Lung microvascular endothelial cell (primary cell): ENCODE measurements around the gene FGF12. TPM values are rescaled to one million over a fixed set of nuclear protein-coding genes. Genes with fewer than 3 reads are reported as not detected.

Experiments
- DNase-seq, 2 donors: peaks; one replicate each; pipeline versions ENCODE4 v3.0.0 to v3.0.0-alpha.2; 2010; ENCODE audit warnings: low read depth in 2 of 2
- total RNA-seq: library from RNA; depleted of rRNA; stranded (reverse); fragments of >200 nt; gene quantifications from 2 replicates; pipeline ENCODE4 v1.2.1, GENCODE V29; 2014

FGF12 gene
- total RNA-seq, 1 donor from 2014 or later, result 1.6 TPM

DNA sequence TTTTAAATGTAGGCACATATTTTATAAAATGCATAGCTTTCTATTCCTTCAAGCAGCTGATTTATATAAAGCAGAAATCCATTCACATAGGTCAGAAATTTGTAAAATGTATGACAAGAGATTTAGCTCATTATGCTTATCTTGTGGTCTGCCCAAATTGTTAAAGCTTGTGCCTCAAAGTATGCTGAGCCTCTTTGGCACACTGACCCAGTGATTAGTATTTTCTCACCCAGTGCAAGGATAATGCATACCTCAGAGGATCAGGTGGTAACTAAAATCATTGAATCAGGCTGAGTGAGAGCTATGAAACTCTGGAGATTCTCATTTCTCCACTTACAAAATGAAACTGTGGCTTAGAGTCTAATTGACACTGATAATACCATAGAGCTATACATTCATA, 533.3 kb downstream of the FGF12 start:
- DNase-seq, result no peak

DNA sequence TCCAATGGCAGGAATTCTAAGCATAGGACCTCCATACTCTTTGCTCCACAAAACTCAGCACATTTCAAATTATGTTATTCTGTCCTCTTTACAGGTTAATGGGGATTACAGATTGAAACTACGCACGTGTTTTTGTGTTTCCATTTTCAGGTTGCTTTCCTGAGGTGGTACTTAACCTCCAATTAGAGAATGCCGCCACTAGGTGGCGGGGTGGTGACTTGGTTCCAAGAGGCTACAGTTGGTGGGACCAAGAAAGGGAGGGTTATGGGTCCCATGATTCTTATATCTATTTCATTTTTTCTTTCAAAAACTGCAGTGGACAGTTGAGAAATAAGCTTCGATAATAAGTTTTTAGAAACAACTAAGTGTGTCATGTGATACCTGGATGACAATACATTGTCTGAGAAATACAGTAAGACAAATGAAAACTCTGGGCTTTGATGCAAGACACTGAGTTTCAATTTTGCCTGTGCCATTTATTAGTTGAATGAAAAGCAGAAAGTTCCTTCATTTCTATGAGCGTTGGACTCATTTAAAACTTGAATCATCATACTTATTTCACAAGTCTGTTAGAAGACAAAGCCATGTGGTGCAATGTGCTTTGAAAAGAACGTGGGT, 539.0 kb downstream of the FGF12 start:
- peak; percentile 49 to 77 for DNase-seq

DNA sequence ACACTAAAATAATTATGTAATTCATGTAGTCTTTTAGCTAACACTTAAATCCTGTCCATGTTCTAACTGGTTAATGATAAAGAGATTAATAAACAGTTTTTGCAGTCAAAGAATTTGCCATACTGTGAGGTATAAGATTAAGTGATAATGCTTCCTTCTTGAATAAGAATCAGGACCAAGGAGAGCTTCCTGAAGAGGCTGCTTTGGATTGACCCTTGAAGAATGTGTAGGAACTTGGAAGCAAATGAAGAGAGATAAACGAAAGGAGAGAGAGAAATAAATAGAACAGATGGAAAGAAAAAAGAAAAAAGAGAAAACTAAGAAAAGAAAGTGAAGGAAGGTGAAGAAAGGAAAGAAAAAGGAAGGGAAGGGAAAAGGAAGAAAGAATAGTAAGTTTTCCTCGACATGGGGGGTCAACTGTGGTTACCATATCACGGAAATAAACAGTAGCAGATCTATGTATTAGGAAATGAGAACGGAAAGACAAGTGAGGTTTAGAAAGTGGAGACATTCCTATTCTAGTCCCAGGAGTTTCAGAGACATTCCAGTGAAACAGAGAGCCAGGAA, 539.8 kb downstream of the FGF12 start:
- DNase-seq, result peak in 1 of 2 donors; percentile 10

DNA sequence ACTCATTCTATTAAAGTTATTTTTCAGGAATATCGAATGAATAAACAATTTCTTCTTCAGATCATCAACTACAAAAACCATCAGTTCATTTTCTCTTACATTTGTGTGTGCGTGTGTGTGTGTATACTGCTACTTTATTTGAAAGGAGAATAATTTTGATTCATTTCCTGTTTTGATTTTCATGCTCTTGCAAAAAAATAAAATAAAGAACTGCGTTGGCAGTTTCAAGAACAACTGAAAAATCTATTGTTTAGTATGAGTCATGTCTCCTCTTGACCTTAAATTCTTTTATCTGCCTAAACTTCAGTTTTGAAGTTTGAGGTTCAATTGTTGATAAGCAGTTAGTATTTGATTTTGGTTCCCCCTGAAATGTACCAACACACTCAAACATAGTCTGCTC, 540.8 kb downstream of the FGF12 start:
- peak; percentile 38 to 43 for DNase-seq

DNA sequence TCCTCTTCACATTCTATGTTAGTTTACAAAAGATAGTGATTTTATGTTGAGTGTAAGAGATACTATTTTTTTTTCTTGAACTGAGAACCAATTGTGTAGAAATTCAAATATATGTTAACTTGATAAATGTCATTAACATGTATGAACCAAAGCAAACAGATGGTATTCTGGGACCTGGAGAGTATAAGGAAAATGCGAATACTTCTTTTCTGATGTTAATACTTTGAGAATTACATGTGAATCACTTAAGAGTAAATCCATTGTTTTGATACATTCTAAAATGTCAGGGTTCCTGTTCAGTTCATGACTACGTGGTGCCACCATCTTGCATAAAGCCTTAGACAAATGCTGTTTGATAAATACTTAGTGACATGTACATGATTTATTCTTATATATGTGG, 541.3 kb downstream of the FGF12 start:
- no peak for DNase-seq

DNA sequence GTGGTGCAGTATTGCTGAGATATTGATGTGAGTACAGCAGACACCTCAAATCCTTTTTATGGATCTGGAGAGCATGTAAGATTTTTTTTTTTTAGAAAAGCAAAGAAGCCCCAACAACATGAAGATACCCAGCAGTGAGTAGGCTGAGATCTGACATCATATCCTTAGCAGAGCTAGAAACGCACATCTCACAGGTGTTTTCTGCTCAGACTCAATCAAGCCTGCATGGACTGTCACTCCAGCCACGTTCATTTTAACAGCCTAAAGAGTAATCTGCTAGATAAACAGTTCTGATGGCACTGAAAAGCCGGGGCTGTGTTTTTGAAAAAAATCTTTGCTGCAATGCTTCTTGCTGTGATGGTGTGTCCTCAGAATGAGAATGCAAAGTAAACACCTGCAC, 544.2 kb downstream of the FGF12 start:
- DNase-seq, result no peak

DNA sequence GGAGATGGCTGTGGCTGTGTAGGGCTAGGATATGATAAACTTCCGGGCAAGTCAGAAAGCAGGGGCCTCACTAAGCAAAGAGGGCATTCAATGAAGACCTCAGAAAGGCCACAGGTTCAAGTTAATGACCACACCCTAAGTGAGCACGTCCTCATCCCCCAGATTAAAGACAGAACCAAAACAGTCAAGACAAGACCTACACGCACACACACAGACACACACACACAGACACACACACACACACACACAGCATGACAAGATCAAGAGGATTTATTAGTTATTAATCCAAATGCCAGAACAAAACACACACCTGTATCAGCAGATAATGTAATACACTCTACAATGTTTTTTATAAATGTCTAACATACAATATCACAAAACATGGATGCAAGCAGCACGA, 546.2 kb downstream of the FGF12 start:
- DNase-seq, result no peak

DNA sequence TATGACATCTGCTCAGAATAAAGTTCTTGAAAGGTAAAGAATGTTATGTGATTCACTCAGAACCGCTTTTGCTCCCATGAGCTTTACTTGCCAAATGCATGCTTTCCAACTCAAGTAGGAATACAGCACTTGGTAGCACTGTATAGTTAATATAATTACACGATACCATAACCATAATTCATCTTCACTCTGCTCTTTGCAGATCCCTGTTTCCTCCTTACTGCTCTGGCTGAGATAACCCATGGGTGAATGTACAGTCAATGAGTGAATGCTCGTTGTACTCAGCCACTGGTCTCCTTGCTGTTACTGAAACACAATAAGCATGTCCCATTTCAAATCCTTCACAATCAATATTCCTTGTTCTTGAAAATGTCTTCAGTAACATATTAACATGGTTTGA, 550.0 kb downstream of the FGF12 start:
- DNase-seq, result no peak

DNA sequence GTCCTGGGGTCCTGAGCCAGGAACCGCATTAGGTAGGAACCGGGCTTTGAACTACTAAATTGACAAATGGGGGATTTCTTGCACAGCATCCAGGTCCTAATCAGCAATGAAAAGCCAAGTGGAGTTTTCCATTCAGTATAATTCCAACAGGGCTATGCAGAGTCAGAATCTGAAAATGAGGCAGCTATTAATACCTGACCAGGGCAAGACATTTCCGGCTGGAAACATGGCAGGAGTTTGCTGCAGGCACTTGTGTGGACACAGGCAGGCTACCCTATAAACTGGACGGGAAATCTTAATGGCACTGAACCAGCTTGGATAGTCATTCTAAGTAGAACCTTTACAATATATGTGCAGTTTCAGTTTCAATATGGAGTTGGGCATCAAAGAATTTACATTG, 553.1 kb downstream of the FGF12 start:
- DNase-seq, result no peak

DNA sequence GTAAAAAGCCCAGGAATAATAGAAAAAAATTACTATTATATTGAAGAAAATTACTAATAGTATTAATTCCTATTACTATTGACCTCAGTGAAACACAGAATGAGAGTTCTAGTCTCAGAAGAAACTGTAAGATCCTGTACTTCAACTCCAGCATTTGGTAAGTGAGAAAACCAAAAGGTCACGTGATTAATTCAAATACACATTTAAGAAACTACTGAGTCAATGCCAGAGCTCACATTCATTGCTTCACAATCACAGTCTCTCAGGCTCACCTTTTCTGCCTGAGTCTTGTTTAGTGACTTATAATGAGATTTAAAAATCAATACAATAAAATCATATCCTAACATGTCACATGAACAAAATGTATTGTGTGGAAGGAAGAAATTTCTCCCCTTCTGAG, 556.1 kb downstream of the FGF12 start:
- no peak for DNase-seq

DNA sequence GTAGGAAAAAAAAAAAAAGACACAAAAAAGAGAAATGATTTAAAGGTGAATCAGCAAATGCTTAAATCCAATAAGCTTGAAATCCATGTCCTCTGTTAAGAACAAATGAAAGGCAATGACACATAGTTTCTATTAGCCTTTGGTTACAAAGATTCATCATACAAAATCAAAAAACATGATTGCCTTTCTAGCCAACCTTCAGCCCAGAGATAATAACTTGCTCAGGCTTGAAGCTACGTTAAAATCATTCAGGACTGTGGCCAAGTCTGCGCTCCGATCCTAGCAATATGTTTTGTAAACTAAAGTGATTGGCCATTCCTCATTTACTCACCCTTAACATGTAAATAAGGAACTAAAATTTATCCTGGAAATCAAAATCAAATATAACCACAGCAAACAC, 556.7 kb downstream of the FGF12 start:
- peak in 1 of 2 donors; percentile 1 for DNase-seq

DNA sequence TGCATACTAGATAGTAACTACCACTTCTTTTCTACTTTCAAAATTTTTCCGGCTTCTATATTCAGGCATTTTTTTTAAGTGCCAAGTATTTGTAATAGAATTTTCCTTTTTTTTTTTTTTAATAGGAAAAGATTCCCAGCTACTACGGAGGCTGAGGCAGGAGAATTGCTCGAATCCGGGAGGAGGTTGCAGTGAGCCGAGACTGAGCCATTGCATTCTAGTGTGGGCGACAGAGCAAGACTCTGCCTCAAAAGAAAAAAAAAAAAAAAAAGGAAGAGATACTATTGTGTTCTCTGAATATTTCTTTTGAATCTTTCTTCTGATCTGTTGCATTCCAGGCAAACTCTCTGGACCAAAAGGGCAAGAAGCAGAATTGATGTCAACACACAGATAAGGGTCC, 557.3 kb downstream of the FGF12 start:
- no peak for DNase-seq

DNA sequence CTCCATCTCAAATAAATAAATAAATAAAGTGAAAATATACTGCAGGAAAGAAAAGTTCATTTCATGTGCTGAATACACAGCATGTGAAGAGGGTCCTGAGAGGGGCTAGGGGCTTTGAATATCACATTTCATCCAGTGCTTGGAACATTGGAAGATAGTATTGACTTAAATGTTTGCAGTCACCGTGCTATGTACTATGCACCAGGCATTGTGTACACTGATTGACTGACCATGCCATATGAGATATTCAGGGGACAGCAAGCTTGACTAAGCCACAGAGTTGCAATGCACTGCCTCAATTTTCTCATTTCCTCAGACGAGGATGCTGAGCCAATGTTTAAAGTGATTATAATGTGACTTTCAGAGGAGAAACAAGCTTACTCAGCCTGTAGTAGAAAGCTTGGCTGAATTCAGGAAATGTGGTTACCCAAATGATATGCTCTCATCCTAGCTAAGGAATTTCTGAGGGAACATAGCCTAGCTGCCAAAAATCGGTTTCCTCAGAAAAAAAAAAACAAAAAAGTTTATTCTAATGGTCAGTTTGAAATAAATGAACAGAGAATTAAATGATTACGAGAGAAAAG, 557.9 kb downstream of the FGF12 start:
- peak in 1 of 2 donors; percentile 25 for DNase-seq

DNA sequence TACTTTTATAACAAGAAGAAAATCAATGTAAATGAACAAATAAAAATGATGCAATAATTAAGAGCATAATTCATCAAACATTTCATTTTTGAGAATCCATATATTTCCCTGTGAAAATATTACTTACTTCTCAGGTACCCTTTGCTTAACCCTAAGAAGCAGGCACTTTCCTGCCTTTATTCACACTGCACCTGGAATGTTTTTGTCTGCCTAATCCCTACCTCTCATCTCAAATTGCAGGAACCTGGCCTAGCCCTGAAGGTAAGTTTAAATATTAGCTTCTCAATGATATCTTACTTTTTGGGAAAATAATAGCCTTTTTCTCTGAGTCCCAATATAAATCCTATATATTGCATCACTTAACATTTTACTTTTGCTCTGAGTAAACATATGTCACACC, 559.1 kb downstream of the FGF12 start:
- no peak for DNase-seq

DNA sequence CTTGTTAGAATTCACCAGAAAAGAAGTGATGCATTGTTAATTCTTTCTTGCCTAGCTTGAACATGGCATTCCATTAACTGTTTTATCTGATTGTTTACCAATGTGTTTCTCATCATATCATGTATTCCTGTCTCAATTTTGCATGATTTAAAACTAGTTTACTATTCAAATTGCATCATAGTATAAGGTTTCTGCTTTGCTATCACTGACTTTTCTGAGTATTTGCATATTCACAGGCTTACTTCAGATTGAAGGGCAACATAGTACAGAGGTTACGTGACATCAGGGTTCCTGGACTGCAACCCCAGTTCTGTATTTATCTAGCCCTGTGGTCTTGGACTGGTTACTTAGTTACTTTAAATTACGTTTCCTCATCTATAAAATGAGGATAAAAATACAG, 561.8 kb downstream of the FGF12 start:
- no peak for DNase-seq

DNA sequence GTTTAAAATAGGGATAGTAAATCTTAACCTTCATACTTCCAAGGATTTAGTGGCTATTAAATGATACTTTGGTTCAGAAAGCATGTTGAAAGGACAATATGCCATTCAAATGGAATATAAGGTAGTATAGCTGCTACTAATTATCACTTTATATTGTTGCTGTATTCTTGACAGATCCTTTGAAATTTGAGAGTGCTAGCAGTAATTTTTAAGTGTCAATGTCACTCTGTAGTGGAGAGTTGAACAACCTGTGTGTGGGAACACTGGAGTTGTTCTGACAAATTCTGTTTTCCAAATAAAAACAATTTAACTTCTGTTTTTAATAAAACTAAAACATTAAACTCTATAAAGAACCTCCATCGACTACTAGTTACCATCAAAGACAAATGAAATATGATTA, 565.7 kb downstream of the FGF12 start:
- DNase-seq, result no peak

DNA sequence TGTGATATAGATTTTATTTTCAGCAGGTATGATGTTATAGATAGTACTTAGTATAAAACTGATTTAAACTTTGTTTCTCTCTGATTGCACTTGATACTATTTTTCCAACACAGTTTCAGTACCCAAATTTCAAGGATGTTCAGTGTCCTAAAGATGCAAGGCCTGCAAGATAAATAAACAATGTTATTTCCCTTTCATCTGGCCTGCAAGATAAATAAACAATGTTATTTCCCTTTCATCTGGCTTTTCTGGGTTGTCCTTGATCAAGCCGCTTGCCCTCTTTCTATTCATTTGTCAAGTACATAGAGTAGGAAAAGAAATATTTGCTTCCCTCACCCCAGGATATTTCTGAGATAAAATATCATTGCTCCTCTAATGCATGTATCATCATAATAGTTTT, 571.0 kb downstream of the FGF12 start:
- no peak for DNase-seq

DNA sequence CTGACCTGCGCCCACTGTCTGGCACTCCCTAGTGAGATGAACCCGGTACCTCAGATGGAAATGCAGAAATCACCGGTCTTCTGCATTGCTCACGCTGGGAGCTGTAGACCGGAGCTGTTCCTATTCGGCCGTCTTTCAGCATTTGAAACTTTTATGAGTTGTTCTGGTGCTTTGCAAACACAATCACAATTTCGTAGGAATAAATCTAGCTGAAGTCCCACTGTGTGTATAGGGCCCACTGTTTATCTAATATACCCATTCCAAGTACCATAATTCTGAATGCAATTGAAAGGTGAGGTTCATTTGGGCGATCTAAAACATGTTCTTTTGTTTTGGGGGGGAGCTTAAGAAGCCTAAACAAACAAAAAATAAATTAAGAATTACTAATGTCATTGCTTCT, 572.1 kb downstream of the FGF12 start:
- no peak for DNase-seq

DNA sequence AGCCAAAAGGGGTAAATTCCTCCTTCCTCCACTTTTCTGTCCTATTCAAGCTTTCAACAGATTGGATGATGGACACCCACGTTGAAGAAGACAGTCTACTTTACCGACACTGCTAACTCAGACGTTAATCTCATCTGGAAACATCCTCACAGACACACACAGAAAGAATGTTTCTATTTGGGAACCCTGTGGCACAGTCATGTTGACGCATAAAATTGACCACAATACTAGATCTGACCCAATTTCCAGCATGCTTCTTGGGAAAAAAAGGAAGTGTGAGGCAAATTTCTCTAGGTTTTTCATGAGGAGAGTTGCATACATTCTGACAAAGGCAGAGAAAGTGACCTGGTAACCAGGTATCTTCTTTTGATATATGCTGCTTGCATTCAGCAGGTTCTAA, 594.1 kb downstream of the FGF12 start:
- DNase-seq, result no peak

DNA sequence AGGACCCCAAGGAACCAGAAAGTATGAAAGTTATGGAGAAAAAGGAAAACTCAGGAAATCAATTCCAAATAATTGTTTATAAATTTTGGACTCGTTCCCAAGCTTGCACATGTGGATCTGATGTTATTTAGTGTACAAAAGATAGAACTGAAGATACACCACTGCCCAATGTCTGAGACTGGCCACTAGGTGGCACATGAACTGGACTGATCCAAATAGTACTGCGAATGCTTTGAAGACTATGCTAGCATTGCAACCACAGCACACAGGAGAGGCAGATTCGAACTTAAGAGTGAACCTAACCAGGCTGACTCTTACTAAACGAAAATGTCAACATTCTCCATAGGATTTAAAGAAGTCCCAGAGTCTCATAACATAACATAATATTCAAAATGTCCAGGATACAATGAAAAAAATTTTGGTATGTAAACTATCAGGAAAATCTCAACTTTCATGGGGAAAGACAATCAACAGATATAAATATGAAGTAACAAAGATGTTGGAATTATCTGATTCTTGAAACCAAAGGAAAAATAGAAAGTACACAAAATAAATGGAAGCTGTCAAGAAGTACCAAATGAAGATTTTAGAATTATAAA, 596.7 kb downstream of the FGF12 start:
- DNase-seq, result peak; percentile 58 to 81

DNA sequence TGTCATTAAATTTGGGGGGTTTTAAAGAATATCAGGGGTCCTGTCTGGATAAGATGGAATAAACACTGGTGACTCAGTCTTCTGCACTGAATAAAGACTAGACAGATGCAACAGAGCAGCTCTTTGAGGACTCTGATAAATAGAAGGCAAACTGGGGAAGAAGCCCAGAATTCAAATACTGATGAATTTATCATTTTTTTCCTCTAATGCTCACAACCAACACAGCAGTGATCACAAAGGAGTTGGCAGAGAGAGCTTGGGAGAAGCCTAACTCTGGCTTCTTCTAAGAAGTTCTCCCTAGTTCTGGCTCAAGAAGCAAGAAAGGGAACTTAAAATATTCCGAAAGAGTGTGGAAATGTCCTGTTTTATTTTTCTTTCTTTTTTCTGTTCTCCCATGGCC, 597.8 kb downstream of the FGF12 start:
- DNase-seq, result no peak

DNA sequence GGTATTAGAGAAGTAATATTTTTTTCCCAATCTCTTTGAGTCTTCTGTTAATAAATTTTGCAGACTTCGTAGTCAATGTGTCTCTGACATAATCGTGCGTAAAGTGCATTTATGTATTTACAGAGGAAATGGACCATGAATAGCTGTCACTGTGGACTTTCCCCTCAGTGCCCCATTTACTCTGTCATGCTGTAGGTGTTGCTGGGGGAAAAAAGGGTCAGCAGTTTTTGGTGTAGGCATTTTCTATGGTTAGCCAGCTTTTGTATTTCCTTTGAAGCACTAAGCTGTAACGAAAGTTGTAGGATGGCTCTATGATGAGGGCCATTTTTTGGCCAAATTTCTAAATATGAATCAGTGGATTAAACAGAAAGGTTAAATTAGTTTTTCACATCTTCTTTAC, 598.4 kb downstream of the FGF12 start:
- DNase-seq, result peak in 1 of 2 donors; percentile 30

DNA sequence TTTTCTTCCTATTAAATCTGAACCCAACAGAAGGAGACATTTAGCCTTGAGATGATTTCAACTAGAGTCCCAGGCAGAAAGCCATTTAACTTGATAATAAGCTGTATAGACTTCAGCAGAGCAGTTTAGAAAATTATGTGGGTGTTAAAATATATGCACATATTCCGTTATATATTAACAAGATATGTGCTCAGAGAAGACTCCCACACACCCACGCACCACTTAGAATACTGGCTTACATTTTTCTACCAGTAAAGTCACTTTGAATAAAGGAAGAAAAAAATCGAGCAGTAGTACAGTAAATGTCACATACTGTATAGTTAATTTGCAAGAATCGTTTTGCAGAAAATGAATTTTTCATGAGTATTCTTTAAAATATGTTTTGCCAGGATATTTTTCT, 599.3 kb downstream of the FGF12 start:
- DNase-seq, result no peak
